ENCODE measurements around the gene CXCL5.

CXCL5 gene

GRCh38 chr4:73976716-73977115, 21.8 kb downstream of the CXCL5 start:
- no peak for FAIRE-seq

GRCh38 chr4:73976217-73976616, 22.3 kb downstream of the CXCL5 start:
- FAIRE-seq = no peak

More at GRCh38 chr4:73976716-73977115, 21.8 kb downstream of the CXCL5 start:
- no peak for DNase-seq (ENCODE audit: insufficient read length, low spot score)
- no peak for TF ChIP-seq CTCF (IDR thresholded peaks at IDR 0.05; ENCODE audit: insufficient read depth, missing control alignments)

GRCh38 chr4:73974352-73974751, 24.1 kb downstream of the CXCL5 start:
- no peak for DNase-seq (ENCODE audit: insufficient read length, low spot score)
- no peak for FAIRE-seq
- TF ChIP-seq CTCF (IDR thresholded peaks at IDR 0.05; ENCODE audit: insufficient read depth, missing control alignments) = no peak

More at GRCh38 chr4:73976217-73976616, 22.3 kb downstream of the CXCL5 start:
- no peak for DNase-seq (ENCODE audit: insufficient read length, low spot score)
- no peak for TF ChIP-seq CTCF (IDR thresholded peaks at IDR 0.05; ENCODE audit: insufficient read depth, missing control alignments)

- FAIRE-seq (no peak), DNase-seq (ENCODE audit: insufficient read length, low spot score) (no peak)
- no peak for TF ChIP-seq CTCF (IDR thresholded peaks at IDR 0.05; ENCODE audit: insufficient read depth, missing control alignments)
Measured at GRCh38 chr4:73970945-73971344, 27.5 kb downstream of the CXCL5 start.

- FAIRE-seq (no peak), DNase-seq (ENCODE audit: insufficient read length, low spot score) (no peak)
- no peak for TF ChIP-seq CTCF (IDR thresholded peaks at IDR 0.05; ENCODE audit: insufficient read depth, missing control alignments)
Measured at GRCh38 chr4:73970011-73970410, 28.5 kb downstream of the CXCL5 start.

- no peak for TF ChIP-seq CTCF (IDR thresholded peaks at IDR 0.05; ENCODE audit: insufficient read depth, missing control alignments)
- FAIRE-seq (no peak), DNase-seq (ENCODE audit: insufficient read length, low spot score) (no peak)
Measured at GRCh38 chr4:73967866-73968265, 30.6 kb downstream of the CXCL5 start.

- no peak for FAIRE-seq
- no peak for DNase-seq (ENCODE audit: insufficient read length, low spot score)
- TF ChIP-seq CTCF (IDR thresholded peaks at IDR 0.05; ENCODE audit: insufficient read depth, missing control alignments) = peak; percentile 31
Measured at GRCh38 chr4:73964862-73965611, 33.4 kb downstream of the CXCL5 start.

Data from D721Med (cell line).